Measurements from ENCODE around the gene ZNF644.
A peak's percentile ranks its signal among the peaks of the same experiment; 100 is the strongest.

ZNF644 gene

GRCh38 chr1:91020967-91021685 lies 709 bp downstream of the ZNF644 start:
- DNase-seq: peak; percentile 84

GRCh38 chr1:91020486-91020885 lies 1.3 kb downstream of the ZNF644 start:
- DNase-seq: no peak

GRCh38 chr1:91018006-91018405 lies 3.8 kb downstream of the ZNF644 start:
- no peak for DNase-seq

GRCh38 chr1:91015794-91016550 lies 5.9 kb downstream of the ZNF644 start:
- no peak for DNase-seq

GRCh38 chr1:91015358-91015780 lies 6.5 kb downstream of the ZNF644 start:
- no peak for DNase-seq

GRCh38 chr1:91014475-91014874 lies 7.4 kb downstream of the ZNF644 start:
- DNase-seq: no peak

- DNase-seq: no peak
These were observed 8.5 kb downstream of the ZNF644 start for GRCh38 chr1:91013302-91013701.

GRCh38 chr1:91012196-91012595 lies 9.6 kb downstream of the ZNF644 start:
- no peak for DNase-seq

- no peak for DNase-seq
These were observed 10.1 kb downstream of the ZNF644 start for GRCh38 chr1:91011726-91012125.

- DNase-seq: no peak
These were observed 14.0 kb downstream of the ZNF644 start for GRCh38 chr1:91007827-91008226.

- no peak for DNase-seq
These were observed 14.7 kb downstream of the ZNF644 start for GRCh38 chr1:91007092-91007491.

GRCh38 chr1:91006113-91006908 lies 15.5 kb downstream of the ZNF644 start:
- no peak for DNase-seq

GRCh38 chr1:91005285-91005684 lies 16.6 kb downstream of the ZNF644 start:
- no peak for DNase-seq

GRCh38 chr1:91004145-91004544 lies 17.7 kb downstream of the ZNF644 start:
- no peak for DNase-seq

- no peak for DNase-seq
These were observed 25.0 kb downstream of the ZNF644 start for GRCh38 chr1:90996742-90997413.

- DNase-seq: no peak
These were observed 26.4 kb downstream of the ZNF644 start for GRCh38 chr1:90995311-90995894.

- no peak for DNase-seq
These were observed 27.4 kb downstream of the ZNF644 start for GRCh38 chr1:90994461-90994860.

GRCh38 chr1:90993245-90993644 lies 28.6 kb downstream of the ZNF644 start:
- DNase-seq: no peak

- no peak for DNase-seq
These were observed 31.1 kb downstream of the ZNF644 start for GRCh38 chr1:90990779-90991178.

GRCh38 chr1:90989990-90990389 lies 31.8 kb downstream of the ZNF644 start:
- no peak for DNase-seq

GRCh38 chr1:90989302-90989701 lies 32.5 kb downstream of the ZNF644 start:
- no peak for DNase-seq

GRCh38 chr1:90987841-90988240 lies 34.0 kb downstream of the ZNF644 start:
- no peak for DNase-seq

GRCh38 chr1:90986953-90987352 lies 34.9 kb downstream of the ZNF644 start:
- no peak for DNase-seq
